ENCODE results near the gene TMEM132D. TPM values are rescaled to one million over a fixed set of nuclear protein-coding genes. Genes with fewer than 3 reads are reported as not detected.

The TMEM132D gene
- total and polyA plus RNA-seq, 2 of the 4 experiments (the other 2 are of a cell fraction): not detected

DNA sequence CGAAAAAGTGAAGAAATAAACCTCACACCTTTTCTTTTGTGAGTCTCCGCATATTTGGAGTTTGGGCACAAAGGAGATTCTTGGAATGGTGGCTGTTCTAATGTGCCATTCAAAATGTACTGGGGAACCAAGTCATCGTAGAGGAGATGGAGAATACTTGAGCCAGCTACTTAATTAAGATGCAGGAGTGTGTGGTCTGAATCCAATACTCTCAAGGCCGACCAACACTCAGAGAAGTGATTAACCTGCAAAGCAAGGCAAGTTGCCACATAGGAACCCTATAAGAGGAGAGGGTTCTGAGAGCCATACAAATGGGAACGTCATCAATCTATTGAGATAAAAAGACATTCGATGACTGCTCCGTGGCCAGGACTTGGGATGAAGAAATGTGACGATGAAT lies 603.8 kb downstream of the TMEM132D start:
- BruUV-seq (replicated peaks): no TSS peak
- ChIA-PET CTCF (interaction anchor here (0.6 to 0.7 kb wide), 2 partner anchors 13 to 503 kb away, joined by 3 read pairs; no protein-coding TSS in a partner anchor), POLR2A (ENCODE audit: unreplicated experiment) (no interaction called here)
- Histone ChIP-seq H3K9ac (ENCODE audit: low read depth, low read length) (no peak overlapping the region), H3K4me2 (ENCODE audit: low read depth, low read length) (no peak overlapping the region), H2BK120ac (ENCODE audit: low read depth, low read length) (no peak overlapping the region), H3K18ac (ENCODE audit: low read depth, low read length) (no peak overlapping the region), H3K27ac (ENCODE audit: insufficient read depth, low read length) (no peak overlapping the region), H3K14ac (replicated peaks; ENCODE audit: low read depth, low read length) (no peak overlapping the region), H2BK15ac (ENCODE audit: low read depth, low read length) (no peak overlapping the region), H3K4me3 (ENCODE audit: insufficient read depth, low read depth, low read length) (no peak overlapping the region), H3K27me3 (ENCODE audit: control insufficient read depth, insufficient read depth, low read length) (no peaks in the 10 kb centered on the region), H4K8ac (ENCODE audit: low read depth in 2 of 2, low read length in 2 of 2) (no peak overlapping the region), H3K9me3 (ENCODE audit: control insufficient read depth, insufficient read depth, low read length) (peaks cover 18% of the 10 kb centered on the region), H3K79me1 (ENCODE audit: low read depth in 1 of 2, low read length in 2 of 2) (no peaks in the 10 kb centered on the region), H4K20me1 (ENCODE audit: insufficient read depth, low read length) (no peaks in the 10 kb centered on the region), H3K23ac (ENCODE audit: low read depth, low read length) (no peak overlapping the region), H2BK20ac (ENCODE audit: low read depth, low read length) (no peak overlapping the region), H2AK5ac (ENCODE audit: low read depth, low read length) (no peak overlapping the region), H3K56ac (ENCODE audit: extremely low read depth, insufficient read depth, low read length) (no peak overlapping the region), H4K91ac (ENCODE audit: insufficient read depth, low read depth, low read length) (no peak overlapping the region), H3K36me3 (ENCODE audit: control insufficient read depth, insufficient read depth, low read length) (no peaks in the 10 kb centered on the region), H3K9me1 (ENCODE audit: insufficient read depth, low read length) (no peaks in the 10 kb centered on the region), H2BK5ac (ENCODE audit: low read depth, low read length, poor library complexity, severe bottlenecking) (no peak overlapping the region), H3K4me1 (ENCODE audit: control insufficient read depth, insufficient read depth, low read length) (no peaks in the 10 kb centered on the region), H2AFZ (replicated peaks; ENCODE audit: low read length, poor library complexity) (no peak overlapping the region), H2AK9ac (replicated peaks; ENCODE audit: low read depth, low read length, poor library complexity) (no peak overlapping the region), H4K5ac (ENCODE audit: low read depth, low read length) (no peak overlapping the region), H3K4ac (ENCODE audit: low read depth, low read length) (no peak overlapping the region)
- dilution Hi-C loops (cut with HindIII; ENCODE audit: low sequenced_read_pairs, unreplicated experiment): no loop called here
- no peak for TF ChIP-seq SMC3 (IDR thresholded peaks at IDR 0.05; ENCODE audit: low read depth, low read length)
- no peak for TF ChIP-seq RFX5 (IDR thresholded peaks at IDR 0.05; ENCODE audit: low read depth, low read length)
- no peak for TF ChIP-seq MAFK (IDR thresholded peaks at IDR 0.05; ENCODE audit: low read depth, low read length)
- no peak for TF ChIP-seq CHD1 (IDR thresholded peaks at IDR 0.05; ENCODE audit: low read depth, low read length)
- TF ChIP-seq MAZ (IDR thresholded peaks at IDR 0.05; ENCODE audit: borderline replicate concordance, low read depth, low read length): no peak
- no peak for TF ChIP-seq FOS (IDR thresholded peaks at IDR 0.05; ENCODE audit: low read depth, low read length)
- no peak for TF ChIP-seq BHLHE40 (IDR thresholded peaks at IDR 0.05; ENCODE audit: low read depth, low read length)
- TF ChIP-seq, protein P1, sequence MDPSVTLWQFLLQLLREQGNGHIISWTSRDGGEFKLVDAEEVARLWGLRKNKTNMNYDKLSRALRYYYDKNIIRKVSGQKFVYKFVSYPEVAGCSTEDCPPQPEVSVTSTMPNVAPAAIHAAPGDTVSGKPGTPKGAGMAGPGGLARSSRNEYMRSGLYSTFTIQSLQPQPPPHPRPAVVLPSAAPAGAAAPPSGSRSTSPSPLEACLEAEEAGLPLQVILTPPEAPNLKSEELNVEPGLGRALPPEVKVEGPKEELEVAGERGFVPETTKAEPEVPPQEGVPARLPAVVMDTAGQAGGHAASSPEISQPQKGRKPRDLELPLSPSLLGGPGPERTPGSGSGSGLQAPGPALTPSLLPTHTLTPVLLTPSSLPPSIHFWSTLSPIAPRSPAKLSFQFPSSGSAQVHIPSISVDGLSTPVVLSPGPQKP (IDR thresholded peaks at IDR 0.05; ENCODE audit: borderline replicate concordance, low read depth, low read length): no peak
- no peak for TF ChIP-seq RCOR1 (IDR thresholded peaks at IDR 0.05; ENCODE audit: insufficient replicate concordance, low read length)
- no peak for TF ChIP-seq NFE2L2 (IDR thresholded peaks at IDR 0.05; ENCODE audit: low read depth, low read length)
- TF ChIP-seq RAD21 (IDR thresholded peaks at IDR 0.05; ENCODE audit: low read length): no peak
- TF ChIP-seq POLR2A (IDR thresholded peaks at IDR 0.05; ENCODE audit: low read depth, low read length): no peak
- no peak for TF ChIP-seq CEBPB (IDR thresholded peaks at IDR 0.05; ENCODE audit: low read depth, low read length)
- no peak for TF ChIP-seq MXI1 (IDR thresholded peaks at IDR 0.05; ENCODE audit: borderline replicate concordance, low read depth, low read length)
- TF ChIP-seq CTCF (conservative IDR thresholded peaks at IDR 0.05; ENCODE audit: low read depth, low read length): no peak
- no peak for TF ChIP-seq USF2 (IDR thresholded peaks at IDR 0.05; ENCODE audit: low read depth, low read length)
- intact Hi-C loops (cut with micrococcal nuclease): no loop called here
- WGBS, 2 experiments (ENCODE audit: extremely low coverage in 2 of 2, insufficient read length in 1 of 2): 60% methylated on average over 1 of the region's 8 CpGs; no CpG with 5 or more reads in 1 of the 2 experiments
- DNase-seq (no peak), ATAC-seq (ENCODE audit: low read depth) (no peak)
- in situ Hi-C loops (cut with MboI; ENCODE audit: low sequenced_read_pairs): no loop called here
